IPS-11a (cell line): Measurements from ENCODE around the gene SF3B5.
A peak's percentile ranks its signal among the peaks of the same experiment; 100 is the strongest.
"Not testable (repeated sequence)": the region's sequence is repeated elsewhere in the genome, so short reads cannot be mapped to it uniquely, and the experiment has no call there.

ENCODE experiments used
- H3K4me3 ChIP-seq: one replicate; pipeline ENCODE4 v1.5.1; 2013; ENCODE audit warnings: low read depth, low read length, control low read depth

The SF3B5 gene

DNA sequence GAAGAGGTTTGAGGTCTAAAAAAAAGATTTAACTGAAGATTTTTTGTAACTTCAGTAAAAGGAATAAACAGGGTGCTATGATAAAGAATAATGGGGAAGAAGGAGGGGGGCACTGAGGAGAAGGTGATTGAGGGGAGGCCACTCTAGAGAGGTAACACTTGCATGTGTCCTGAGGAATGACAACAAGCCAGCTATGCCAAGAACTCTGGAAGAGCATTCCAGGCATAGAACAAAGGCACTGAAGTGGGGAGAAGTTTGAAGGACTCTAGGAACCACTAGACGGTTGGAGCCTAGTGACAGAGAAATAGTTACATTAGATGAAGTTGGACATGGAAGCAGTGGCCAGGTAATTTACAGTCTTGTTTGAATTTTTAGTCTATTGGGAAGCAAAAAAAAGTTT lies 10.8 kb upstream of the SF3B5 start:
- no peak overlapping the region for H3K4me3 ChIP-seq

DNA sequence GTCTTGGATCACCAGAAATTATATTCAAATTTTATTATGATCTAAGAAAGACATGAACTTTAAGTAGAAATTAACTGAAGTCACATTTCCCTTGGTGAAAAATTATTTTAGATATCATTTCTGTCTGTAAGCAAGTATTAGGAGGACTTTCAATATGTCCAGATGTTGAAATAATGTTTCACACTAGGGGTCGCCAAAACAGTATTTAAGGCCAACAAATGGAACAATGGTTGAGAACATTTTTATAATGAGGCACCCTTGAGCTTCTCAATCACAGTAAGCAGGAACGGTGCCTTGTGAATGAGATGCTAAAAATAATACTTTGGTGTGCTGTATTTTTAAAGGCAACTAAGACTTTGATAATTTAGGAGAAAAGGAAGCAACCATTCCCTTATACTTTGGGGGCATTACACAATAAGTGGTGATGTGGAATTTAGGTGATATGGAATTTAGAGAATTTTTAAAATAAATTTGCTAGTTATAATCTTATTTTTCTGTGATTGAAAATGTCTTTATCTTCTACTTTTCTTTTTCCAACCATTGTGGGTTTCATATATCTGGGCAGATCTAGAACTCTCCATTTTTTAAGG lies 9.6 kb upstream of the SF3B5 start:
- H3K4me3 ChIP-seq: no peak overlapping the region

DNA sequence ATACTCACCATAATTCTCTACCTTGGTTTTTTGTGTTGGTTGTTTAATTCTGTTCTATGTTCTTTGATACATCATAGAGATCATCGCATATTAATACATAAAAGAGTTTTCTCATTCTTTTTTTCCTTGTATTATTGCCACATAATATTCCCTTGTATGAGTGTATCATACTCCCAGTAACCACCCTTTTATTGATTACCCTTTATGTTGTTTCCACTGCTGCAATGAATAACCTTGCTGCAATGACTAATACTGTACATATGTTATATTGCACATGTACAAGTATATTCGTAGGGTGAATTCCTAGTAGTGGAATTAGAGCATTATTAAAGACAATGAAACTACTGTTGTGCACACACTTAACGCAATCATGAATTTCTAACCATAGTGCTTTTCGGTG lies 9.1 kb upstream of the SF3B5 start:
- no peak overlapping the region for H3K4me3 ChIP-seq

DNA sequence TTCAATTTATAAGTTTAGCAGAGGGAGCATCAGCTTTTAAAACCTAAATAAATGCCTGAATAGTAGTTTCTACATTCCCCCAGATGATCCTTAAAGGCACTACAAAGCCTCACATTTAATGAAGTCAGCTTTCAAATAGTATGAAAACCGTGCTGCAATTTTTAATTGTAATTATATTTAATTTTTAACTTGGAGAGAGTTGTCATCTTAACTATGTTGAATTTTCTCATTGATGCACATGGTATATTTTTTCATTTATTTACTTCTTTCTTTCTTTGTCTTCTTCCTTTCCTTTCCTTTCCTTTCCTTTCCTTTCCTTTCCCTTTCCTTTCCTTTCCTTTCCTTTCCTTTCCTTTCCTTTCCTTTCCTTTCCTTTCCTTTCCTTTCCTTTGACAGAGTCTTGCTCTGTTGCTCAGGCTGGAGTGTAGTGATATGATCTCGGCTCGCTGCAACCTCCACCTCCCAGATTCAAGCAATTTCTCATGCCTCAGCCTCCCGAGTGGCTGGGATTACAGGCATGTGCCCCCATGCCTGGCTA lies 7.7 kb upstream of the SF3B5 start:
- no peak overlapping the region for H3K4me3 ChIP-seq

DNA sequence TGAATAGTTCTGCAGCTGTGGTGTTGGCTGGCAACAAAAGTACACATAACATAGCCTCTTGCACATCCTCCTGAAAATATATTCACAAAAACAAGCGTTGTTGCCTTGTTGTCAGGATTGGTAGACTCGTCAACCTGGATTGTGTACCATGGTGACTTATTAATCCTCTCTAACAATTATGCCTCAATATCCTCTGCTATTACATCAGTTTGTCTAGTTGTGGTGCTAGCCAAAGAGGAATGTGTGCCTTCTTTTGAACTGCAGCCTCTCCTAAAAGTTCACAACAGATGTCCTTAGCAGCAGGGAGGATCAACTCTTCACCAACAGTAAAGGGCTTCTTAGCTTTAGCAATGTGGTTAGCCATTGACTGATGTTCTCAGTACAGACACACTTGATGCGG lies 3.6 kb upstream of the SF3B5 start:
- H3K4me3 ChIP-seq: no peak overlapping the region

DNA sequence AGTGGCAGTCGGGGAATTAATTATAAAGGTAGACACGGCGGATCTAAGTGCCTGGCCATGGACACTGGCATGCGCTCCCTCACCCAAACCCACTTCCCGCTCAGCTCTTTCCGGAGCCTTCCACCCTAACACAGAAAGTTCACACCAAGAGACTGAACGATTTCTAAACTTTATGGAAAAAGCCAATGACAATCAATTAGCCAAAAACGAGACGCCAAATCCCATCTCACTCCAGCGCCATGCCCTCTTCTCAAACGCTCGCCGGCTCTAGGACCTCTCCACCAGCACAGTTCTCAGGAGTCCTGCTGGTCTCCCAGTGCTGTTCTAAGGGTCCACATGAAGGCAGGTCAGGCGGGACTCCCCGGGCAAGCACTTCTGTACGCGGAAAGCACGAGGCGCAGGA lies 641 bp downstream of the SF3B5 start:
- peak overlapping the region; percentile 99 for H3K4me3 ChIP-seq

DNA sequence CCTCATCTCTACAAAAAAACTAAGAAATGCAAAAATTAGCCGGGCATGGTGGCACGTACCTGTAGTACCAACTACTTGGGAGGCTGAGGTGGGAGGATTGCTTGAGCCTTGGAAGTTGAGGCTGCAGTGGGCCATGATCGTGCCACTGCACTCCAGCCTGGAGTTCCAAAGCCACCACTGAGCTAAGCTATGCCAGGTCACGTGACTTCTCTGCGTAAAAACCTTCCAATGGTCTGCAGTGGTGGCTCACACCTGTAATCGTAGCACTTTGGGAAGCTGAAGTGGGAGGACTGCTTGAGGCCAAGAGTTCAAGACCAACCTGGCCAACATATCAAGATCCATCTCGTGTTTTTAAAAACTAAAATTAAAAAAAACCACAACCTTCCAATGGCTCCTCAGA lies 1.7 kb downstream of the SF3B5 start:
- H3K4me3 ChIP-seq: no peak overlapping the region

DNA sequence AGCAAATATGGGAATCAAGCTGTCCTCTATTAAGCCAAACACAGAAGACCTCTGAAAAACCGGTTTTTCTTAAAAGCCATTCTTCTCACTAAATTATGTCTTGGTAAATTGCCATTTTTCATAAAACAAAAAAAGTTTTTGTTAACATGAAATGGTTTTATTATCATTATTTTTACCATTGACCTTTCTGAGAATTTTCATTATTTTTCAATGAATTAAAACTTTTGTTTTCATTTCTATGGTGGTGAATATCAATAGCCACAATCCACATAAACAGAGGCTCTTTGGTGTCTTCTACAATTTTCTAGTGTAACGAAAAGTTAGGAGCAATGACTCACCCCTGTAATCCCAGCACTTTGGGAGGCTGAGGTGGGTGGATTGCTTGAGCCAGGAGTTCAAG lies 2.1 kb downstream of the SF3B5 start:
- no peak overlapping the region for H3K4me3 ChIP-seq

DNA sequence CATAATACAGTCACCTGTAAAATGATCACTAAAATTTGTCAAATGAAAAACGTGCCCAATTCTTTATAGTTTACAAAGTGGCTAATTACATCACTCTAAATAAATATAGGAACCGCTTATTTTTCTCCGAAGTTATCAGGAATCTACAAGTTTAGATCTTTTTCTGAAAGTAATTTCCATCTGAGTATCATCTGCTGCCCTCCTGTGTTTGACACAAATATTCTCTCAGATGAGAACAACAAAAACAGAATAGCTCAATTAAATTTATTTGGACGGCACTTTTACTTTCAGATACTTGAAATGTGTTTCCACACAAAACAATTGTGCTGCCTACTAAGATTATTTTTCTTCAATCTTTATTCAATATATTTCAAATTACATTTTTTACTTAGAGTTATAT lies 5.0 kb downstream of the SF3B5 start:
- H3K4me3 ChIP-seq: no peak overlapping the region

DNA sequence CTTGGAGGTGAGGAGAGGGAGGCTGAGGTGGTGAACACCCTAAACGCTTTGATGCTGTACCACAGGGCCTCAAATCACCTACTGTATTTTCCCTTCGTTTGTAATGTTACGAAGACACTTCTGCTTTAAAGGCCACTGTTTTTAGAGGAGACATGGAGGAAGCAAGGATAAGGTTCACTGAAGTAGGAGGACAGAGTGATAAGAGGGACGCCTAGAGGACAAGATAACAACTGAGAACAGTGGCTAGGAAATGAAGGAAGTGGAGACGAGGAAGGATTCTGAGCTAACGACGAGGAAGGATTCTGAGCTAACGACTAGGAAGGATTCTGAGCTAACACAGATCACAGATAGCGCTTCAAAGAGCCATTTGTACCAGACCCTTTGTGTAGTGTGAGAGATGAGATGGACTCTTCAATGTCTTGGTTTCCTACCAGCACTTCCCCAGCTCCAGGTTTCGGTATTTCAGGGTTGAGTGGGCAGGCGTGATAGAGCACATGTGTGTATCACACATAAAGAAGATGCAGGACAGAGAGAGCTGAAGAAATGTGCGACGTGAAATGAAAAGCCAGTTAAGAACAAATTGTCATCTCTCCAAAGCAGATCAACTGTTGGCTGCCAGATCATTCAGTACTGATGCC lies 7.5 kb downstream of the SF3B5 start:
- no peak overlapping the region for H3K4me3 ChIP-seq

DNA sequence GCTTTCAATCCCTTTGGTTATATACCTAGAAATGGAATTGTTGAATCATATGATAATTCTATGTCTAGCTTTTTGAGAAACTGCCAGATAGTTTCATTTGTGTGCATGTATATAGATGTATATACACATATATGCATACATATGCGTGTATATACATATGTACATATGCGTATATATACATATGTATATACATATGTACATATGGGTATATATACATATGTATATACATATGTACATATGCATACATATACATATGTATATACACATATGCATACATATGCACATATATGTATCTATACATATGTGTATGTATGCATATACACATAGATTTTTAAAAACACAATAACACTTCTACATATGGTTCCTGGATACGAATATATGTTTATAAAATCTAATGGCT lies 8.4 kb downstream of the SF3B5 start:
- no peak overlapping the region for H3K4me3 ChIP-seq

DNA sequence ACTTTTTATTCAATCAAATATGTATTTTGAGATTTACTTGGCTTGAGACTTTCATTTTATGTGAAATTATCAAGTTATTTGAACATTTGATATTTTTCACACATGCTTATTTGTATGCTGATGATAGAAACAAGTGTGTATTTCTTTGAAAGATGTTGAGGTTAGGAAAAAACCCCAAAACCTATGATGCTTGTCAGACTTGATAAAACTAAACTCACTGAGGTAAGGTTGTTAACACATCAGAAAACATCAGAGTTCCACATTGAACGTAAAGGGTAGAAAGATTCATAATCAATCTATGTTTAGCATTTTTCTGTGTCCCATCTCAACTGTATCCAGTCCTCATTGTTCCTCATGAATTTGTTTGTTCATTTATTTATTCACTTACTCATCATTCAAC lies 12.2 kb downstream of the SF3B5 start:
- no peak overlapping the region for H3K4me3 ChIP-seq

DNA sequence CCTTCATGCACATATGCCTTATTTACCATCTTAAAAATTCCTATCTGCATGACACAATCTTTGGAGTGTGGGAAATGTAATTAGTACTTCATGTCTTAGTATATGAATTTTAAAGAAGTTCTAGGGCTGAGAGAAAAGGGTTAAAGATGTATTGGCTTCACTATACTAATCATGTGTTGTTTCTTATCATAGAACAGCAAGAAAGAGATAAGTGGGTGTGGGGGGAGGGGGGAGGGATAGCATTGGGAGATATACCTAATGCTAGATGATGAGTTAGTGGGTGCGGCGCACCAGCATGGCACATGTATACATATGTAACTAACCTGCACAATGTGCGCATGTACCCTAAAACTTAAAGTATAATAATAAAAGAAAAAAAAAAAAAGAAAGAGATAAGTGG lies 13.0 kb downstream of the SF3B5 start:
- H3K4me3 ChIP-seq: not testable (repeated sequence)

DNA sequence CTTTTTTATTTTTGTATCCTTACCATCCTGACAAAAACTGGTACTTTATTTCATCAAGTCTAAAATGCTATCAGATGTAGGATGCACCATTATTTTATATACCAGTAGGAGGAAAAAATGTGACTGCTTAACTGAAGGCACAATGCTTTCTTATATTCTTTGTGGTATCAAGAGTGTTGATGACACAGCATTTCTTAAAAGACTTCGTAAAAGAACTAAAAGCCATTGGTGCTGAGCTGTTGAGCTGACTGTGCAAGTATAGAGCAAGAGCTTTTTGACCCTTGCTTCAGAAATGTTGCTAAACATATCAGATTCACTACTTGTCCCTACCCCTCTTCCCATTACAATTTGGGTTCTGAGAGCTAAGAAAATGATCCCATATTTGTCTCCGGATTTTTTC lies 17.5 kb downstream of the SF3B5 start:
- no peak overlapping the region for H3K4me3 ChIP-seq

DNA sequence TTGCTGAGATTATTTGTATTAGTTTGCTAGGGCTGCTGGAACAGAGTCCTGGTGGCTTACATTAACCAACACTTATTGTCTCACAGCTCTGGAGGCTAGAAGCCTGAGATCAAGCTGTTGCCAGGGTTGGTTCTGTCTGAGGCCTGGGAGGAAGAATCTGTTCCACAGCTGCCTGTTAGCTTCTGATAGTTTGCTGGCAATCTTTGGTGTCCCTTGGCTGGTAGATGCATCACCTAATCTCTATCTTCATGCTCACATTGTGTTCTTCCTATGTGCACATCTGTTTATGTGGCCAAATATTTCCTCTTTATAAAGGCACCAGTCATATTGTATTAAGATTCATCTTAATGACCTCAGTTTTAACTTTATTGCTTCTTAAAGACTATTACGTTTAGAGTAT lies 19.5 kb downstream of the SF3B5 start:
- H3K4me3 ChIP-seq: no peak overlapping the region

DNA sequence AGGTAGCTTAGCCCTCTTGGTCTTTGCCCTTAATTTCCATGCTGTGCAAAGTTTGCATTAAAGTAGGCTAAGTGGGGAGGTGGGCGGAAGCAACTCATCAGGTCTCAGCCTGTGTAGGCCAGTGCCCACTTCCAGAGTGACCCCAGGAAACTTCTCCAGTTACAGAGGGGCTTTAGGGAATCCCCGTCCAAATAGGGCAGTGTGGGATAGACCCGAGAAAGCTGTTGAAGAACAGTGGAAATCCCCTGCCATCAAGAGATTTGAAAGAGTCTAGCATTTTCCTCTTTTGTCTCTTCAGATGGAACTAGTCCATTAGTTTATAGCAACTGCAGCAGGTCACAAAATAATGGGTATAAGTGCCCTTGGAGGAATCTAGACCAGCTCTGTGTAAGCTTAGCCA lies 20.2 kb downstream of the SF3B5 start:
- H3K4me3 ChIP-seq: no peak overlapping the region

DNA sequence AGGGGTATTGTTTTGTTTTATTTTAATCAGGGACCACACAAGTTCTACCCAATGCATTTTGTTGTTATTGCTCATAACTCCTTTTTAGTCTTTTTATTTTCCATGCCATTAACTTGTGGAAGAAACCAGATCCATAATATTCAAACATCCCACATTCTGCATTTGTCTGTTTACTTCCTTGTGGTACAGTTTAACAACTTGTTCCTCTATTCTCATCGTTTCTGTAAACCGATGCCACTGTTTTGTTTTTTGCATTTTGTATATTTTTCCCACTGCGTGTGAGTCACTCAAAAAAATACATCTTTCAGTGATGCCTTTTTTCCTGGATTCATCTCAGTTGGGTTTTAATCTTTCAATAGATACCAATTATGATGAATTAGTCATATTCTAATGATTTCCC lies 22.3 kb downstream of the SF3B5 start:
- no peak overlapping the region for H3K4me3 ChIP-seq

DNA sequence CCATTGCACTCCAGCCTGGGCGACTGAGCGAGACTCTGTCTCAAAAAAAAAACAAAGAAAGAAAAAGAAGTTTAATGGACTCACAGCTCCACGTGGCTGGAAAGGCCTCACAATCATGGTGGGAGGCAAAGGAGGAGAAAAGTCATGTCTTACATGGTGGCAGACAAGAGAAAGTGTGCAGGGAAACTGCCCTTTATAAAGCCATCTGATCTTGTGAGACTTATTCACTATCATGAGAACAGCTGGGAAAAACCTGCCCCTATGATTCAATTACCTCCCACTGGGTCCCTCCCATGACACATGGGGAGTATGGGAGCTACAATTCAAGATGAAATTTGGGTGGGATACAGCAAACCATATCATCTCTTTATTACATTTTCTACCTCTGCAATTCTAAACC lies 25.9 kb downstream of the SF3B5 start:
- H3K4me3 ChIP-seq: no peak overlapping the region

DNA sequence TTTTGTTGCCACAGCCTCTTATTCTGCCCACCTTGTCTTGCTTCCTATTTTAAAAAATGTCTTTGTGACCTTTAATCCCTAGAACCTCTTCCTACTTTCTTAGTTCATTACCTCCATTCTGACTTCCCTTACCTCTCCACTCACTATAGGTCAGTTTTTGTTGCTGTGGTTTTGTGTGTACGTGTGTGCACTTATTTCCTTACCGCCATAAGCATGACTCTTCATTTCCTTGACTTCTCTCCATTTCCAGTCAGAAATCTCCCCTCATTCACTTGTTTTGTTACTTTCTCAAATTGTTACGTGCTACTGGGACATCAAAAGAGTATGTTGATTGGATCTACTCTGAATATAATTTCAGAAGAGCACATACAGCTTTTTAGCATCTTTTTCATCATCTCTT lies 26.6 kb downstream of the SF3B5 start:
- H3K4me3 ChIP-seq: no peak overlapping the region

DNA sequence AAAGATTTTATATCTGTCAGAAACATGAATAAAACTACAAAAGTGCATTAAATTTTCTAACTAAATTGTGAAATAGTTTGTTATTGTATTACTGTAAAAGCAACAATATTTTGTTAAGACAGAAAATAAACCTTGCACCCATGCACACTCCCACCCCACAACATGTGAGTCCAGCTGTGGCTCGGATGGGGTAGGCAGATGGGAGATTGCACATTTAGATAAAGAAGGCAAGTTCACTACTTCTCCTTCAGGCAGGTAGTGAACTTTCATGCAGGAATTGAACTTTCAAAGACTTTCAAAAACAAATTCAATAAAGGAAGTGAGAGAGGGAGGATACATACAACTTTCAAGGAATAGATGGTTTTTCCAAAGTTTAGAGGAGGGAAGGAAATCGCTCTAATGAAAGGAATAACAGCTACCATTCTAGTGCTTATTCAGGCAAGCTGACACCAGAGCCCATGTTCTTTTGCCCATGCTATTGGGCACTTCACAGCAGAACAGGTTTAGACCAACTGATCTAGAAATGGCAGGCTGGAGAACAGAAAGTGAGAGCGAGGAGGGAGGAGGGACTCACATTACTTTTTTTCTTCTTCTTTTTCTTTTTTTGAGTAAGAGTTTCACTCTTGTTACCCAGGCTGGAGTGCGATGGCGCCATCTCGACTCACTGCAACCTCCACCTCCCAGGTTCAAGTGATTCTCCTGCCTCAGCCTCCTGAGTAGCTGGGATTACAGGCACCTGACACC lies 28.5 kb downstream of the SF3B5 start:
- no peak overlapping the region for H3K4me3 ChIP-seq

DNA sequence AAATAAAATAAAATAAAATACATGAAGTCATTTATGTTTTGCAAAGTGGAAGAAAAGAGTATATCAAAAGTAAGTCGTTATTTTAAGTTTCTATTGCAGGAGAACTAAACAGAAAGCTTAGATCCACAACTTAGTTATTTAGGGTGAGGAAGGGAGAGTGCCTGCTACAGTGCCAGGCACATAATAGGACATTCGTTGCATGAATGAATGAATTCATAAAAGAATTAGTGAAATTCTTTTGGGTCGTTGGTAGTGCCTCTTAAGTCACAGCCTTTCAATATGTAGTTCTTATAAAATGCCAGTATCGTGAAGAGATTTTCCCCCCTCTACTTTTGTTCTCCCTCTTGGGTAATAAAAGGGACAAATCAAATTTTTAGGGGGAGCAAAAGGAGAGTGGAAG lies 29.1 kb downstream of the SF3B5 start:
- H3K4me3 ChIP-seq: no peak overlapping the region

DNA sequence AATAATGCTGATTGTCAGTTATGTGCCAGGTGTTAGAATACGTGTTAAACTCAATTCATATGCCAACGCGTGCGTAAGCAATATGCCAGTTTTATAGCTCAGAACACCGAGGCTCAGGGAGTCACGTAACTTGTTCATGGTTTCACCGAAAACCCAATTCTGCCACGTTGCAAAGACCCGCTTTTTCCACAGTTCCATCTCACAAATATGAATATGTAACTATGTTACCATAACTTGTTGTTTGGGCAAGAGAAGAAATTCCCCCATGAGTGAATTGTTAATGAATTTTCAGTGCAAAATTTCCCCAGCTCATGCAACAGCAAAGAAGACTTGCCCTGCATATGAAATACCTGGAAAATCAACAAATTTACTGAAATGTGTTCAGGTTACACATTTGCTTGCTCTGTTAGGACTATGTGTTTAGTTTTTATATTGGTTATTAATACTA lies 30.1 kb downstream of the SF3B5 start:
- no peak overlapping the region for H3K4me3 ChIP-seq
